ENCODE measurements around the gene DSEL. TPM values are rescaled to one million over a fixed set of nuclear protein-coding genes. Genes with fewer than 3 reads are reported as not detected.

The DSEL gene
- total RNA-seq, 4 donors from 2014 or later, result 8.6 to 10.0 (median 9.1) TPM

- TF ChIP-seq POLR2AphosphoS5 (IDR thresholded peaks at IDR 0.05) (no peak), CTCF (IDR thresholded peaks at IDR 0.05) (no peak), EP300 (IDR thresholded peaks at IDR 0.05) (no peak), POLR2A (IDR thresholded peaks at IDR 0.05; ENCODE audit: low read depth) (no peak)
- intact Hi-C loops (cut with DNase I), result no loop called here
- Histone ChIP-seq H3K4me3 (no peak overlapping the region), H3K9me3 (no peaks in the 10 kb centered on the region), H3K27ac (replicated peaks in 1 of 4) (no peak overlapping the region), H3K4me1 (no peaks in the 10 kb centered on the region), H3K36me3 (no peaks in the 10 kb centered on the region), H3K27me3 (no peaks in the 10 kb centered on the region)
- DNase-seq (ENCODE audit: extremely low spot score), result no peak
- WGBS, result 86% methylated on average over 1 of the region's 1 CpG
Measured at GRCh38 chr18:67504739-67505138, 11.8 kb downstream of the DSEL start.

- Histone ChIP-seq H3K27ac (replicated peaks in 1 of 4) (no peak overlapping the region), H3K4me1 (no peaks in the 10 kb centered on the region), H3K36me3 (no peaks in the 10 kb centered on the region), H3K9me3 (no peaks in the 10 kb centered on the region), H3K27me3 (no peaks in the 10 kb centered on the region), H3K4me3 (no peak overlapping the region)
- WGBS, result 83% methylated on average over 3 of the region's 3 CpGs
- intact Hi-C loops (cut with DNase I), result no loop called here
- DNase-seq (ENCODE audit: extremely low spot score), result no peak
- no peak for TF ChIP-seq CTCF (IDR thresholded peaks at IDR 0.05)
- no peak for TF ChIP-seq POLR2A (IDR thresholded peaks at IDR 0.05; ENCODE audit: low read depth)
- TF ChIP-seq POLR2AphosphoS5 (IDR thresholded peaks at IDR 0.05), result no peak
- TF ChIP-seq EP300 (IDR thresholded peaks at IDR 0.05), result no peak
Measured at GRCh38 chr18:67500522-67501205, 15.9 kb downstream of the DSEL start.

GRCh38 chr18:67496469-67496868 lies 20.1 kb downstream of the DSEL start:
- TF ChIP-seq CTCF (IDR thresholded peaks at IDR 0.05) (no peak), EP300 (IDR thresholded peaks at IDR 0.05) (no peak), POLR2A (IDR thresholded peaks at IDR 0.05; ENCODE audit: low read depth) (no peak), POLR2AphosphoS5 (IDR thresholded peaks at IDR 0.05) (no peak)
- no peak overlapping the region for H3K4me3 ChIP-seq
- H3K4me1 ChIP-seq, result no peaks in the 10 kb centered on the region
- no peak for DNase-seq (ENCODE audit: extremely low spot score)
- no peaks in the 10 kb centered on the region for H3K27me3 ChIP-seq
- H3K36me3 ChIP-seq, result no peaks in the 10 kb centered on the region
- WGBS, result 63% methylated on average over 4 of the region's 4 CpGs
- no peak overlapping the region for H3K27ac ChIP-seq (replicated peaks in 1 of 4)
- H3K9me3 ChIP-seq, result no peaks in the 10 kb centered on the region
- intact Hi-C loops (cut with DNase I), result no loop called here

- Histone ChIP-seq H3K27me3 (no peaks in the 10 kb centered on the region), H3K9me3 (no peaks in the 10 kb centered on the region), H3K4me3 (no peak overlapping the region), H3K4me1 (no peaks in the 10 kb centered on the region), H3K36me3 (no peaks in the 10 kb centered on the region), H3K27ac (replicated peaks in 1 of 4) (no peak overlapping the region)
- no peak for DNase-seq (ENCODE audit: extremely low spot score)
- intact Hi-C loops (cut with DNase I), result no loop called here
- TF ChIP-seq POLR2AphosphoS5 (IDR thresholded peaks at IDR 0.05) (no peak), EP300 (IDR thresholded peaks at IDR 0.05) (no peak), CTCF (IDR thresholded peaks at IDR 0.05) (no peak), POLR2A (IDR thresholded peaks at IDR 0.05; ENCODE audit: low read depth) (no peak)
Measured at GRCh38 chr18:67486534-67486933, 30.0 kb downstream of the DSEL start.

DNA sequence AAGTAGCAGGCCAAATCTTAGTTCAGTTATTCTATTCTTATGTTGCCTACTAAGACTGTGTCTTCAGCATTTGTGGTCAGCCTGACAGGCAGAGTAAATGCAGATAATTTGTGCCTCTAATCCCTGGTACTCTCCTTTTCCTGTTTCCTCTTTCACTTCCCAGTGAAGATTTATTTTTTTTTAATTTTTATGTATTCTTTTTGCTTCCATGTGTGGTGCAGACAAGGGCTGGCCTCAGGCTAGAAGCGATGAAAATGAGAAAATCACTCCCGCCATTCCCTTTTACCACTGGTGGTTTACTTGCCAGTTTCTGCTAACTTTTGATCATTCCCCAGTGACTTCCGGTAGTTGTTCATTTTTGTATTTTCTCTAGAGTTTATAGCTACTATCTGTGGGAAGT lies 30.9 kb downstream of the DSEL start:
- Histone ChIP-seq H3K4me1 (no peaks in the 10 kb centered on the region), H3K27ac (replicated peaks in 1 of 4) (no peak overlapping the region), H3K9me3 (no peaks in the 10 kb centered on the region), H3K36me3 (no peaks in the 10 kb centered on the region), H3K27me3 (no peaks in the 10 kb centered on the region), H3K4me3 (no peak overlapping the region)
- no peak for TF ChIP-seq POLR2AphosphoS5 (IDR thresholded peaks at IDR 0.05)
- no peak for TF ChIP-seq CTCF (IDR thresholded peaks at IDR 0.05)
- TF ChIP-seq POLR2A (IDR thresholded peaks at IDR 0.05; ENCODE audit: low read depth), result no peak
- no peak for TF ChIP-seq EP300 (IDR thresholded peaks at IDR 0.05)
- intact Hi-C loops (cut with DNase I), result no loop called here
- no peak for DNase-seq (ENCODE audit: extremely low spot score)
- 99% methylated on average over 3 of the region's 3 CpGs for WGBS
